Caco-2 (cell line): Measurements from ENCODE around the gene CALML3. TPM values are rescaled to one million over a fixed set of nuclear protein-coding genes. Genes with fewer than 3 reads are reported as not detected.

Experiments
- BruUV-seq: library from RNA; stranded (reverse); fragments of 400-500 nt; replicated peaks from 2 replicates; lab custom pipeline; 2021; lab: Mats Ljungman, UMichigan
- CTCF ChIA-PET: fragments of 300-600 bp; sonication (Branson Sonifier 250); formaldehyde crosslinking; loops from one replicate; lab custom pipeline; 2022; ENCODE audit warnings: antibody characterized with exemption; lab: Charles Lee
- POLR2A ChIA-PET: fragments of 300-600 bp; sonication (Branson Sonifier 250); formaldehyde crosslinking; loops from one replicate; lab custom pipeline; 2022; ENCODE audit warnings: antibody characterized with exemption; lab: Charles Lee
- DNase-seq, 2 experiments: peaks; one replicate each; pipeline versions ENCODE4 v3.0.0 to v3.0.0-alpha.2; 2020 to 2022
- H3K27me3 ChIP-seq: replicated peaks from 2 replicates; pipeline ENCODE4 v1.6.0; 2011; ENCODE audit warnings: low read length; ENCODE audit not compliant: control insufficient read depth, insufficient read depth
- H3K36me3 ChIP-seq: 2 replicates; pipeline ENCODE4 v1.5.1; 2011; ENCODE audit warnings: low read length; ENCODE audit not compliant: control insufficient read depth, insufficient read depth
- H3K4me1 ChIP-seq: fragments of 250-450 bp; sonication (Bioruptor Pico); 2 replicates; pipeline ENCODE4 v1.5.1; 2020; ENCODE audit warnings: mild to moderate bottlenecking
- H3K4me3 ChIP-seq: 2 replicates; pipeline ENCODE4 v1.5.1; 2011; ENCODE audit warnings: low read depth, mild to moderate bottlenecking, control low read depth, low read length
- H3K9me3 ChIP-seq: fragments of 250-450 bp; sonication (Bioruptor Pico); 2 replicates; pipeline ENCODE4 v1.5.1; 2020; ENCODE audit warnings: mild to moderate bottlenecking, moderate library complexity
- H3K27ac Mint-ChIP-seq: one replicate; pipeline ENCODE4 v1.8.0; 2022; ENCODE audit warnings: mixed read lengths; ENCODE audit not compliant: unreplicated experiment
- H3K27me3 Mint-ChIP-seq: one replicate; pipeline ENCODE4 v1.8.0; 2022; ENCODE audit warnings: mixed read lengths; ENCODE audit not compliant: insufficient read depth, unreplicated experiment
- H3K36me3 Mint-ChIP-seq: one replicate; pipeline ENCODE4 v1.8.0; 2022; ENCODE audit warnings: mild to moderate bottlenecking, mixed read lengths; ENCODE audit not compliant: insufficient read depth, unreplicated experiment
- H3K4me1 Mint-ChIP-seq: one replicate; pipeline ENCODE4 v1.8.0; 2022; ENCODE audit warnings: low read depth, mixed read lengths; ENCODE audit not compliant: unreplicated experiment
- H3K4me3 Mint-ChIP-seq: one replicate; pipeline ENCODE4 v1.8.0; 2022; ENCODE audit warnings: mild to moderate bottlenecking, moderate library complexity, mixed read lengths; ENCODE audit not compliant: unreplicated experiment
- H3K9me3 Mint-ChIP-seq: one replicate; pipeline ENCODE4 v1.8.0; 2022; ENCODE audit warnings: mixed read lengths; ENCODE audit not compliant: unreplicated experiment
- CTCF ChIP-seq, 2 experiments: fragments of 200-600 bp in 1 of 2; IDR thresholded peaks; 1 replicate in 1 of 2; 2 replicates in 1 of 2; pipeline versions ENCODE4 v1.5.1 to v1.8.0; 2011 to 2022; ENCODE audit warnings: antibody characterized with exemption in 1 of 2, control low read depth in 1 of 2, inconsistent platforms in 1 of 2, low read depth in 1 of 2, low read length in 1 of 2, mild to moderate bottlenecking in 1 of 2, moderate library complexity in 1 of 2; ENCODE audit not compliant: insufficient read depth in 1 of 2, severe bottlenecking in 1 of 2, unreplicated experiment in 1 of 2
- intact Hi-C: fragments of 100-400 bp; cut with micrococcal nuclease; formaldehyde crosslinking; loops from one replicate; pipeline ENCODE4 v1.10.0; 2022; ENCODE audit not compliant: unreplicated experiment
- total RNA-seq: library from RNA; stranded (reverse); gene quantifications from 2 replicates; pipeline ENCODE4 v1.2.3, GENCODE V29; 2022

CALML3 gene
- total RNA-seq, 1 experiment from 2014 or later = 0.18 TPM

- Mint-ChIP-seq H3K27ac (no peak overlapping the region), H3K4me1 (no peaks in the 10 kb centered on the region), H3K4me3 (no peak overlapping the region), H3K9me3 (no peaks in the 10 kb centered on the region), H3K27me3 (no peaks in the 10 kb centered on the region), H3K36me3 (no peaks in the 10 kb centered on the region)
- DNase-seq = no peak
- Histone ChIP-seq H3K27me3 (no peaks in the 10 kb centered on the region), H3K9me3 (peaks cover 9% of the 10 kb centered on the region; the same call in 1 of the 2 replicates), H3K4me1 (0 out of 2 replicates have a peak, but pooled peaks cover 5% of the 10 kb centered on the region), H3K4me3 (no peak overlapping the region), H3K36me3 (0 out of 2 replicates have a peak, but pooled peaks cover 1% of the 10 kb centered on the region)
- CTCF ChIA-PET = no interaction called here
- intact Hi-C loops = no loop called here
- no TSS peak for BruUV-seq
- POLR2A ChIA-PET = interaction anchor here (0.5 kb wide), 1 partner anchor 21 kb away, joined by 4 read pairs; no protein-coding TSS in a partner anchor
- no peak for TF ChIP-seq CTCF (IDR thresholded peaks at IDR 0.05; ENCODE audit: insufficient read depth in 1 of 2, low read depth in 1 of 2, low read length in 1 of 2, severe bottlenecking in 1 of 2, unreplicated experiment in 1 of 2)
Observed at GRCh38 chr10:5479481-5480161, 45.1 kb upstream of the CALML3 start.

GRCh38 chr10:5480162-5480941 lies 44.4 kb upstream of the CALML3 start:
- Mint-ChIP-seq H3K27ac (no peak overlapping the region), H3K4me1 (no peaks in the 10 kb centered on the region), H3K27me3 (no peaks in the 10 kb centered on the region), H3K4me3 (no peak overlapping the region), H3K36me3 (no peaks in the 10 kb centered on the region), H3K9me3 (no peaks in the 10 kb centered on the region)
- H3K4me1 ChIP-seq = 0 out of 2 replicates have a peak, but pooled peaks cover 5% of the 10 kb centered on the region
- POLR2A ChIA-PET = no interaction called here
- CTCF ChIA-PET = interaction anchor here (0.7 kb wide), 1 partner anchor 96 kb away, joined by 3 read pairs; no protein-coding TSS in a partner anchor
- peaks cover 9% of the 10 kb centered on the region; the same call in 1 of the 2 replicates for H3K9me3 ChIP-seq
- H3K36me3 ChIP-seq = 0 out of 2 replicates have a peak, but pooled peaks cover 1% of the 10 kb centered on the region
- no peak overlapping the region for H3K4me3 ChIP-seq
- intact Hi-C loops = no loop called here
- TF ChIP-seq CTCF (IDR thresholded peaks at IDR 0.05; ENCODE audit: insufficient read depth in 1 of 2, low read depth in 1 of 2, low read length in 1 of 2, severe bottlenecking in 1 of 2, unreplicated experiment in 1 of 2) = no peak
- DNase-seq = no peak
- no peaks in the 10 kb centered on the region for H3K27me3 ChIP-seq
- no TSS peak for BruUV-seq

GRCh38 chr10:5481121-5481520 lies 43.6 kb upstream of the CALML3 start:
- Mint-ChIP-seq H3K9me3 (no peaks in the 10 kb centered on the region), H3K4me3 (no peak overlapping the region), H3K27me3 (no peaks in the 10 kb centered on the region), H3K4me1 (no peaks in the 10 kb centered on the region), H3K36me3 (no peaks in the 10 kb centered on the region), H3K27ac (no peak overlapping the region)
- H3K36me3 ChIP-seq = 0 out of 2 replicates have a peak, but pooled peaks cover 1% of the 10 kb centered on the region
- TF ChIP-seq CTCF (IDR thresholded peaks at IDR 0.05; ENCODE audit: insufficient read depth in 1 of 2, low read depth in 1 of 2, low read length in 1 of 2, severe bottlenecking in 1 of 2, unreplicated experiment in 1 of 2) = no peak
- H3K4me1 ChIP-seq = 0 out of 2 replicates have a peak, but pooled peaks cover 1% of the 10 kb centered on the region
- H3K4me3 ChIP-seq = no peak overlapping the region
- POLR2A ChIA-PET = no interaction called here
- CTCF ChIA-PET = no interaction called here
- peaks cover 9% of the 10 kb centered on the region; the same call in 1 of the 2 replicates for H3K9me3 ChIP-seq
- intact Hi-C loops = no loop called here
- no peaks in the 10 kb centered on the region for H3K27me3 ChIP-seq
- no peak for DNase-seq
- BruUV-seq = no TSS peak
